Inflammatory macrophage treated with lipopolysaccharide for 1 hour (primary cell): Measurements from ENCODE around the gene UBL5.
"Not testable (repeated sequence)": the region's sequence is repeated elsewhere in the genome, so short reads cannot be mapped to it uniquely, and the experiment has no call there.

ENCODE experiments used
- DNase-seq, 2 donors: peaks; one replicate each; pipeline ENCODE4 v3.0.0-alpha.2; 2020 to 2022

The UBL5 gene

DNA sequence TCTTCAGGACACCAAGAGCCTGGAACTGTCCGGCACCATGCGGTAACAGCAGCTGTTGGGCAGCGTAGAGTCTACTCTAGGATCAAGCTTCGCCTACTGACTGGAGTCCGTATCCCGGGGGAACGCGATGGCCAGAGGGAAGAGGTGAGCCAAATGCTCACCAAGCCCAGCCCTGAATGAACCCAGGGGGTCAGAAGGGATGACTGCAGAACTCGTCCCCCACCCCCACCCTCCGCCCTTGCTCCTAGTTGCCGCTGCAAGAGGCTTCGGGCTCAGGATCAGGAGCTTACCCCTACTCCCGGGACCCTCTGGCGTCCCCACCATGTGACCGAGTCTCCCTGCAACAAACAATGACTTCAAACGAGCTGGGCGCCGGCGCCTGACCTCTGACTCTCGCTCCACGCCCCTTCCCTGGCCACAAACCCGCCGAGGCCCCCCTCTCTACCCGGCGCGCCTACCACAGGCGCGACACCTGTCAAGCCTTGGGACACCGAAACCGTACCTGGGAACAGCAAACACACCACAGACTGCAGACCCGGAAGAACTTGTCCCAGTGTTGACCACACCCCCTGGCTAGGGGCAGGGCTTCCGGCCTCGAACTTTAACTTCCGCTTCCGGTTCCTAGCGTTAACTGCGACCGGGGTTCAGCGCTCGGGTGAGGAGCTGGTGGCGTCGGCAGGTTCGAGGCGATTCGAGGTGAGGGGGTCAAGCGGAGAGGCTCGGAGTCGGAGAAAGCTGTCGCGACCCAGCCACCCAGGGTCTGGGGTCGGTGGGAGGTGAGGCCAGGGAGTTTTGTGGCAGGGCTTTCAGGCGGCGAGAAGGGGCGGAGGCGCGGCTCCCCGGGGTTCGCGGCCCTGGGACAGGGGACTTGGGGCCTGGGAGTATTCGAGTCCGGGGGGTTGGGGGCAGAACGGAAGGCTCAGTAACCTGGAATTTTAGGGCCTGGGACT is at the start of gene UBL5:
Gene UBL5, plus strand, starts transcription at position 630 of the 950 bp plus-strand sequence. CDS start 420 bp downstream, outside the sequence.
- peak; percentile 79 to 93 for DNase-seq

DNA sequence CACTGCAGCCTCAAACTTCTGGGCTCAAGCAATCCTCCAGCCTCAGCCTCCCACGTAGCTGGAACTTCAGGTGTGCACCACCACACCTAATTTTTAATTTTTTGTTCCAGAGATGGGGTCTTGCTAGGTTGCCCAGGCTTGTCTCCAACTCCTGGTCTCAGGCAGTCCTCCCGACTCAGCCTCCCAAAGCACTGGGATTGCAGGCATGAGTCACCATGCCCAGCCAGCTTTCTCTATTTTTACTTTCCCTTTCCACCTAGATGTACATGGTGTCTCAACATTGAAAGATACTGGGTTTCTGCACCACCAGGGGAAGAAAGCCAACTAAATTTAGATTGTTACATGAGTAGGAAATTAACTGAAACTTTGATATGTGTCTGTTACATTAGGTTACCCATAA is 45.4 kb upstream of the UBL5 start:
- DNase-seq = peak; percentile 48 to 63

DNA sequence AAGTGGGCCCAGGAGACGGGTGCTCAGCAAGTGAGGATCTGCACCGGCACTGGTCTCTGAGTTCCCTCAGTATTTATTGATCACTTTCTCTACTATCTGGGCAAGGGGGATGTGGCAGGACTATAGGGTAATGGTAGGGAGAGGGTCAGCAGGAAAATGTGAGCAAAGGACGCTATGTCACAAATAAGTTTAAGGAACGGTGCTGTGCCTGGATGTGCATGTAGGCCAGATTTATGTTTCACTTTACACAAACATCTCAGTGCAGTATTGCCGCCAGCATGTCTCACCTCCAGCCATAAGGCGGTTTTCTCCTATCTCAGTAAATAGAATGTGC is 43.6 kb upstream of the UBL5 start:
- not testable (repeated sequence) for DNase-seq

GRCh38 chr19:9785367-9786331 is 42.1 kb upstream of the UBL5 start:
- peak; percentile 91 to 96 for DNase-seq

GRCh38 chr19:9786342-9786741 is 41.4 kb upstream of the UBL5 start:
- DNase-seq = no peak

- DNase-seq = no peak
Observed at GRCh38 chr19:9786819-9787218, 40.9 kb upstream of the UBL5 start.

GRCh38 chr19:9788604-9789003 is 39.1 kb upstream of the UBL5 start:
- not testable (repeated sequence) for DNase-seq

DNA sequence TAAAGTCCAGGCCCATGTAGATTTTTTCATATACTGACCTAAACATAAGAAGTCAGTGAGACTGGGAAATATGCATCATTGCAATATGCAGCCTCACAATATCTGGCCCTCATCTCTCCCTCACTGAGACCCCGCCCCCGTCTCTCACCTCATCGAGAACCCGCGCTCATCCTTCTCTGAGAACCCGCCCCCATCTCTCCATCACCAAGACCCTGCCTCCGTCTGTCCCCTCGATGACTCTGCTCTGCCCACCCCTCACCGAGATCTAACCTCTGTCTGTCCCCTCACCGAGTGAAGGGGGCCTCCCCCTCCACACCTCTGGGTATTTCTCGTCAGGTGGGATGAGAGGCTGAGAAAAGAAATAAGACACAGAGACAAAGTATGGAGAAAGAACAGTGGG is 38.7 kb upstream of the UBL5 start:
- no peak for DNase-seq

GRCh38 chr19:9789579-9789978 is 38.1 kb upstream of the UBL5 start:
- DNase-seq = not testable (repeated sequence)

GRCh38 chr19:9791073-9791367 is 36.7 kb upstream of the UBL5 start:
- not testable (repeated sequence) for DNase-seq

- DNase-seq = peak; percentile 82 to 94
Observed at GRCh38 chr19:9791552-9792205, 36.0 kb upstream of the UBL5 start.

DNA sequence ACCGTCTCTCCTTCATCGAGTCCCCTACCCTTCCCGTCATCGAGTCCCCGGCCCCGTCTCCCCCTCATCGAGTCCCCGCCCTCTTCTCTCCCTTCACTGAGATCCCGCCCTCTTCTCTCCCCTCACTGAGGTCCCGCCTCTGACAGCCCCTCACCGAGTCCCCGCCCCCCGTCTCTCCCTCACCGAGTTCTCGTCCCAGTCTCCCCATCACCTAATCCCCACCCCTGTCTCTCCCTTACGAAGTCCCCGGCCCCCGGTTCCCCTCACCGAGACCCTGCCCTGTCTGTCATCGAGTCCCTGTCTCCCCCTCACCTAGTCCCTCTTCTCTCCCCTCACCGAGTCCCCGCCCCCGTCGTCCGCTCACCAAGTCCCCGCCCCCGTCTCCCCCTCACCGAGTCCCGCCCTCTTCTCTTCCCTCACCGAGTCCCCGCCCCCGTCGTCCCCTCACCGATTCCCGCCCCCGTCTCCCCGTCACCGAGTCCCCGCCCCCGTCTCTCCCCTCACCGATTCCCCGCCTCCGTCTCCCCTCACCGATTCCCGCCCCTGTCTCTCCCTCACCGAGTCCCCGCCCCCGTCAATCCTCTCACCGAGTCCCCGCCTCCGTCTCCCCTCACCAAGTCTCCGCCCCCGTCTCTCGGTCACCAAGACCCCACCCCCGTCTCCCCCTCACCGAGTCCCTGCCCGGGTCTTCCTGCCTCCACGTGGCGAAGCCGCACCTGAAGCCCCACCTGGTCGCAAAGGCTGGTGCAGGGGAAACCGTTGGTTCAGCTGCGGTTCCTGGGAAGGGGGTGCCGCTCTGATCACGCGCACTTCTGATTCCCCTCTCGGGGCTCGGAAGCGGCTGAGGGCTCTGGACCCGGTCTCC is 35.3 kb upstream of the UBL5 start:
- DNase-seq = peak; percentile 89 to 92

DNA sequence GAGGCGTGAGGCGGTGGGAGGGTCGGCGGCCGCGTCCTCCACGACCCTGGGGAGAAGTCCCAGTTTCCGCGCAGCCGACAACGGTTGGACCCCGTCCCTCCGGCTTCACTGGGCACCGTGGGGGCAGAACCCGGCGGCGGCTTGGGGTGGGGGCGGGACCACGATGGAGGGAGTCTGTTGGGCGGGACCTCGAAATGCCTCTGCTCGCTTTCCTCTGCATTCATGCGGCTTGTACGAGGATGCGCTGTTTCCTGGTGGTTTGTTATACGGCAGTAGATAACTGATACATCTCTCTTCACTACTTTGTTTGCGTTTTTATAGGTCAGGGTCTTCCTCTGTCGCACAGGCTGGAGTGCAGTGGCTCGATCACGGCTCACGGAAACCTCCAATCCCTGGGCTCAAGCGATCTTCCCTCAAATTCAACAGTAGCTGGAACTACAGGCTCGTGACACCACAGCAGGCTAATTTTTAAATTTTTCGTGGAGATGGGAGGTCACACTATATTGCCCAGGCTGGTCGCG is 34.6 kb upstream of the UBL5 start:
- peak; percentile 32 to 42 for DNase-seq

GRCh38 chr19:9796113-9796773 is 31.5 kb upstream of the UBL5 start:
- DNase-seq = peak; percentile 85 to 94

DNA sequence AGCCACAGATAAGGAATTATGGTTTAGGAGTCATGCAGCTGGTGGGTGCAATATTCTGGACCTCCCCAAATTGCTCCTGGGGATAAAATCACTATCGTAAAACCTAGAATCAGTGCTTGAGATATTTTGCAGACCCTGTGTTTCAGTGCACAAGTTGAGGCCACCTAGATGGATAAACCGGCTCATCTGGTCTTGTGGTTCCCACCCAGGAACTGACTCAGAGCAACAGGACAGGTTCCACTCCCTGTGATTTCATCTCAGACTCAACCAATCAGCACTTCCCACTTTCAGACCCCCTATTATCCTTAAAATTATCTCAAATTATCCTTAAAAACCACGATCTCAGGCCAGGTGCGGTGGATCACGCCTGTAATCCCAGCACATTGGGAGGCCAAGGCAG is 29.8 kb upstream of the UBL5 start:
- no peak for DNase-seq

DNA sequence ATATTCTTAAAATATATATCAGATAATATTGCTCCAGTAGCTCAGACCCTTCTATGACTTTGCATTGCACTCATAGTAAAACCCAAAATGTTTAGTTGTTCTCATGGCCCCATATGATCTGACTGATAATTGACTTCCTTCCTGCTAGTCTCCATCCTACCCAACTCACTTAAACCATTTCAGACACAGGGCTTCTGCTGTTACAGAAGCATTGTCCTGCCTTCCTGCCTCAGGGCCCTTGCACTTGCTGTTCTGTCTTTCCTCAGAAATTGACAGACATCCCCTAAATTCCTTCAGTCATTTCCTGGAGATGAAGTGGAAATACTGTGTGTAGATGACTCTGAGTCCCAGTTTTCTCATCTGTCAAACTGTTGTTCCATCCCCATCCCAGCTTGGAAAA is 28.6 kb upstream of the UBL5 start:
- DNase-seq = no peak

- DNase-seq = no peak
Observed at GRCh38 chr19:9801976-9802375, 25.7 kb upstream of the UBL5 start.

- DNase-seq = no peak
Observed at GRCh38 chr19:9806803-9807202, 20.9 kb upstream of the UBL5 start.

GRCh38 chr19:9808855-9809824 is 18.6 kb upstream of the UBL5 start:
- DNase-seq = no peak

DNA sequence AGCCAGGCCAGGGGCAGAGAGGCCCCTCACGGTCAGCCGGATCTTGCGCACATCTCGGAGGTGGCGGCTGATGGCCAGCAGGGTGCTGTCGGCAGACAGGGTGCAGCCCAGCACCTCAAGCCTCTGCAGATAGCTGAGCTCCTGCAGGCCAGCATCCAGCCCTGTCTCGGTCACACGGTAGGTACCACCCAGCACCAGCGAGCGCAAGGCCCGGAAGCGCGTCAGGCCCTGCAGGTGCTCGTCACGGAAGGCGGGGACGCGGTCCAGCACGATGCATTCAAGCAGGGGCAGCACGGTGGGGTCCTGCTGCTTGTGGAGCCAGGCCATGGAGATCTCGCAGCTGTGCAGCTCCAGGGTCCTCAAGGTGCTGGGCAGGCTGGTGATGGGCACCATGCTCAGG is 16.6 kb upstream of the UBL5 start:
- DNase-seq = no peak
